OCI-LY1 (cell line): ENCODE data around the gene RBMS1.

Experiments used
- CTCF ChIP-seq: fragments of 200-600 bp; sonication (generic), shearing (Covaris generic); IDR thresholded peaks from 2 replicates; pipeline ENCODE4 v1.5.1; 2017; ENCODE audit warnings: mild to moderate bottlenecking, antibody characterized with exemption, low read length, moderate library complexity, mixed read lengths
- EZH2 ChIP-seq: fragments of 200-600 bp; sonication (generic), shearing (Covaris generic); IDR thresholded peaks from 2 replicates; pipeline ENCODE4 v1.8.0; 2017; ENCODE audit warnings: borderline replicate concordance, mixed run types, mild to moderate bottlenecking, antibody characterized with exemption, low read length, moderate library complexity, mixed read lengths

GRCh38 chr2:160409480-160409879 lies 84.1 kb downstream of the RBMS1 start:
- no peak for TF ChIP-seq CTCF
- no peak for TF ChIP-seq EZH2
